Lower leg skin (tissue), 4 donors: ENCODE data around the gene MINDY4B. TPM values are rescaled to one million over a fixed set of nuclear protein-coding genes. Genes with fewer than 3 reads are reported as not detected.

Source experiments
- DNase-seq, 2 donors: peaks; one replicate each; pipeline ENCODE4 v3.0.0-alpha.2; 2019; ENCODE audit warnings: low spot score in 2 of 2
- H3K4me3 ChIP-seq: fragments of 200-600 bp; sonication (generic); 2 replicates; pipeline ENCODE4 v1.5.1; 2017; ENCODE audit warnings: mild to moderate bottlenecking, low read depth; ENCODE audit not compliant: poor library complexity, severe bottlenecking
- POLR2A ChIP-seq, 2 donors: fragments of 450-650 bp; IDR thresholded peaks; one replicate each; pipeline ENCODE4 v1.6.1; 2016 to 2017; ENCODE audit warnings: antibody characterized with exemption in 2 of 2, mild to moderate bottlenecking in 1 of 2, moderate library complexity in 1 of 2
- WGBS, 2 donors: methylation state at CpG; one replicate each; pipeline ENCODE4 v1.1.5; 2018; 5-methylcytosine and 5-hydroxymethylcytosine counted together
- intact Hi-C: fragments of 100-400 bp; cut with DNase I; formaldehyde crosslinking; loops from one replicate; pipeline ENCODE4 v1.15.0; 2023; ENCODE audit warnings: low total_unique reads
- total RNA-seq, 4 donors: library from RNA; depleted of rRNA; stranded (reverse); fragments of >200 nt; gene quantifications; one replicate each; pipeline ENCODE4 v1.1.0, GENCODE V29; 2016
- TF ChIP-seq, protein P1 (sequence below), 3 donors: fragments of 450-650 bp; IDR thresholded peaks; one replicate each; pipeline ENCODE4 v1.5.1; 2016; ENCODE audit warnings: antibody characterized with exemption in 3 of 3, mild to moderate bottlenecking in 3 of 3, moderate library complexity in 2 of 3

The MINDY4B gene
- total RNA-seq, 4 donors from 2014 or later: not detected

DNA sequence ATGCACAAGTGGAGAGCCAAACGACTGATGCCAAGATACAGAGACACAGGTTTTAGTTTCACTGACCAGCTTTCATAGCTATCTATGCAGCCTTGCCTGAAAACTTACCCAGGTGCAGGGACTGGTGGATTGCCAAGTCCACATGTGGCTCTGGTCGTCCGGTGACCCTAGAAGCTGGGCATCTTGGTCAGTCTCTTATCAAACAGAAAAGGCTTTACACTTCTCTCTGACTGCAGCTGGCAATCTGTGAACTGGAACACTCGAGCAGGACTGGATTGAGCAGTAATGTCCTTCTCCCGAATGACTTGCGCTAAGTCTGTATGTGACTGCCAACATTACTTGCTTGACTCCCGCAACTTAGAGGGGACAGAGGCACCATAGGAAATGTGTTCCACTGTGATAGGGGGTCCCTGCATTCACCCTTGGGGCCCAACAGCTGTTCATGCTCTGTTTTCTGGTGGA is 79.3 kb downstream of the MINDY4B start:
- H3K4me3 ChIP-seq: no peak overlapping the region
- TF ChIP-seq, protein P1, sequence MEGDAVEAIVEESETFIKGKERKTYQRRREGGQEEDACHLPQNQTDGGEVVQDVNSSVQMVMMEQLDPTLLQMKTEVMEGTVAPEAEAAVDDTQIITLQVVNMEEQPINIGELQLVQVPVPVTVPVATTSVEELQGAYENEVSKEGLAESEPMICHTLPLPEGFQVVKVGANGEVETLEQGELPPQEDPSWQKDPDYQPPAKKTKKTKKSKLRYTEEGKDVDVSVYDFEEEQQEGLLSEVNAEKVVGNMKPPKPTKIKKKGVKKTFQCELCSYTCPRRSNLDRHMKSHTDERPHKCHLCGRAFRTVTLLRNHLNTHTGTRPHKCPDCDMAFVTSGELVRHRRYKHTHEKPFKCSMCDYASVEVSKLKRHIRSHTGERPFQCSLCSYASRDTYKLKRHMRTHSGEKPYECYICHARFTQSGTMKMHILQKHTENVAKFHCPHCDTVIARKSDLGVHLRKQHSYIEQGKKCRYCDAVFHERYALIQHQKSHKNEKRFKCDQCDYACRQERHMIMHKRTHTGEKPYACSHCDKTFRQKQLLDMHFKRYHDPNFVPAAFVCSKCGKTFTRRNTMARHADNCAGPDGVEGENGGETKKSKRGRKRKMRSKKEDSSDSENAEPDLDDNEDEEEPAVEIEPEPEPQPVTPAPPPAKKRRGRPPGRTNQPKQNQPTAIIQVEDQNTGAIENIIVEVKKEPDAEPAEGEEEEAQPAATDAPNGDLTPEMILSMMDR (IDR thresholded peaks at IDR 0.05): no peak
- TF ChIP-seq POLR2A (IDR thresholded peaks at IDR 0.05): no peak
- WGBS, 2 donors: 51 to 59% methylated on average over 7 of the region's 7 CpGs

DNA sequence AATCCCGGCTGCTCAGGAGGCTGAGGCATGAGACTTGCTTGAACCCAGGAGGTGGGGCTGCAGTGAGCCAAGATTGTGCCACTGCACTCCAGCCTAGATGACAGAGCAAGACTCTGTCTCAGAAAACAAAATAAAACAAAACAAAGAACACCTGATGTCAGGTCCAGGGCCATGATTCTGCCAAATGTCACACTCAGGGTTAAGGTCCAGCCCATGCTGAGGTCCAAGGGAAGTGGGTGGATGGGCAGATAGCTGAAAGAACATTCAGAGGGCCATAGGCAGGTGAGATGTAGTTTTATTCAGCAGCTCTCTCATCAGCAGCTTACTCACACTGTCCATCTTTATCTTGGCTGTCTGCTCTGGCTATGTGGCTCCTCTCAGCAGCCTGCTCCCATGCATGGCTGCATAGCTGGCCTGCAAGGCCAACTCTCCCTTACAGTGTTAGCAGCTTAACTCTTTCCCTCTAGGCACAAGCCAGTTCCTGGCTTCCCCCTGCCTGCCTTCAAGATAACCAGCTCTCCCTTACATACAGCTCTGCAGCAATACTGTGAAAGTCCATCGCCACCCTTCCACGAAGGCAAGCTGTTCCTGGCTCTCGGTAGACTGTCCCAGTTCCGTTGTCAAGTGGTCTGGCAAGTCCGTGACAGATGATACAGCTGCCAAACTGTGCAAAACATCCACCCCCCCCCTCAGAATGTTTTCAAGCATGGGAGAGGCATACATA is 79.9 kb downstream of the MINDY4B start:
- no peak for TF ChIP-seq POLR2A (IDR thresholded peaks at IDR 0.05)
- intact Hi-C loops: no loop called here
- no peak for DNase-seq
- 75 to 80% methylated on average over 6 of the region's 6 CpGs for WGBS, 2 donors
- H3K4me3 ChIP-seq: no peak overlapping the region

More for the DNA sequence above, 79.3 kb downstream of the MINDY4B start:
- intact Hi-C loops: no loop called here
- no peak for DNase-seq

DNA sequence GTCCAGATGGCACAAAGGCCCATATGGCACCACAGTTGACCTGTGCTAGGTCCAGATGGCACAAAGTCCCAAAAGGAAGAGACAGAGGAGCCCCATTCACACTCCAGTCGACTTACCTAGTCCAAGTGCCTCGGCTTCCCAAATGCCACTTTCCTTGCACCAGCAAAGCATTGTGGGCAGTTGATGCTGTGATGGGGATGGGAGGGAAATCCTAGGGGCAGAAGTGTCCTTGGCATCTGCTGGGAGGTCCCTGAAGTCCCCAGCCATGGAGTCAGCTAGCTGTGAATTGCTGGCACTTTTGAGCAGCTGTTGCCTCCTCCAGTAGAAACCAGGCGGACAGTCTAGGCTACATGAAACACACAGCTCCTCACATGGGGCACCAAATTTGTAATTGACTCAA is 82.0 kb downstream of the MINDY4B start:
- WGBS, 2 donors: 80 to 88% methylated on average over 3 of the region's 3 CpGs
- no peak overlapping the region for H3K4me3 ChIP-seq
- DNase-seq: no peak
- TF ChIP-seq, protein P1 (IDR thresholded peaks at IDR 0.05): no peak
- TF ChIP-seq POLR2A (IDR thresholded peaks at IDR 0.05): no peak
- intact Hi-C loops: no loop called here

DNA sequence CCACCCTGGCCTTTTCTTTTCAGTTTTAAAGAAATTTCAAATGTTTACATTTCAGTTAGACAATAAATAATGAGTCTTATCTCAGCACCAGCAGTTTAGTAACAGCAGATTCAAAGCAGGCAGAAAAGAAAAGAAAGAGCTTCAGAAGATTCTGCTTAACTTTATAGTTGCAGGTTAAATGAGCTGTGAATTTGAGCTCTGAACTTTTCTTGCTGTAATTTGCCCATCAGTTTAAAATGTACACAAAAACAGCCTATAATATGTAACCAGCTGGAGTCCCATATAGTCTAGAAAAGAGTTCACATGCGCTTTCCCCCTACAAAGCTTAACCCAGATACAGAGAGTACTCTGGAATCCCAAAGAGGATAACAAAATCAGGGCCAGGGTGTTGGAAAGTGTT is 82.6 kb downstream of the MINDY4B start:
- 94 to 97% methylated on average over 1 of the region's 1 CpG for WGBS, 2 donors

More for the DNA sequence above, 82.6 kb downstream of the MINDY4B start:
- no peak for DNase-seq
- no peak for TF ChIP-seq POLR2A (IDR thresholded peaks at IDR 0.05)
- TF ChIP-seq, protein P1 (IDR thresholded peaks at IDR 0.05): no peak
- H3K4me3 ChIP-seq: no peak overlapping the region
- intact Hi-C loops: no loop called here

Other genes starting within 250 kb of the MINDY4B start
- gene ERICH6, start 201.5 kb downstream of the MINDY4B start, total RNA-seq: not detected
- gene SIAH2, start 142.3 kb downstream of the MINDY4B start, total RNA-seq: 100 to 1,000 TPM in 2 of 4 donors, 10 to 100 TPM in 2; 78.5 to 117 (median 94.6) TPM
- gene CLRN1, start 67.3 kb upstream of the MINDY4B start, total RNA-seq: not detected
- under 1 TPM; 0.15 to 0.37 (median 0.22) TPM for gene MED12L, start 180.2 kb upstream of the MINDY4B start, total RNA-seq